Coronary artery (tissue), 2 donors: ENCODE measurements around the gene COBL.

Experiments used
- DNase-seq: peaks from one replicate; pipeline ENCODE4 v3.0.0-alpha.2; 2017; ENCODE audit warnings: low spot score
- H3K27ac ChIP-seq, 2 donors: fragments of 200-600 bp; sonication (generic); one replicate each; pipeline ENCODE4 v1.5.1; 2016 to 2019
- H3K4me3 ChIP-seq: fragments of 200-600 bp; sonication (generic); 2 replicates; pipeline ENCODE4 v1.5.1; 2016; ENCODE audit warnings: mild to moderate bottlenecking, moderate library complexity
- CTCF ChIP-seq: fragments of 200-600 bp; sonication (generic); IDR thresholded peaks from one replicate; pipeline ENCODE4 v1.5.1; 2019; ENCODE audit warnings: antibody characterized with exemption

COBL gene

GRCh38 chr7:51069411-51070083 is 247.1 kb downstream of the COBL start:
- no peak for DNase-seq
- H3K27ac ChIP-seq = no peak overlapping the region
- no peak overlapping the region for H3K4me3 ChIP-seq
- no peak for TF ChIP-seq CTCF

GRCh38 chr7:51068401-51068800 is 248.2 kb downstream of the COBL start:
- no peak overlapping the region for H3K4me3 ChIP-seq
- no peak for DNase-seq
- no peak for TF ChIP-seq CTCF
- no peak overlapping the region for H3K27ac ChIP-seq

- Histone ChIP-seq H3K4me3 (no peak overlapping the region), H3K27ac (no peak overlapping the region)
- no peak for DNase-seq
- peak; percentile 76 for TF ChIP-seq CTCF
Measured at GRCh38 chr7:51067757-51068156, 248.9 kb downstream of the COBL start.

GRCh38 chr7:51067258-51067657 is 249.4 kb downstream of the COBL start:
- DNase-seq = no peak
- H3K4me3 ChIP-seq = no peak overlapping the region
- H3K27ac ChIP-seq = no peak overlapping the region
- no peak for TF ChIP-seq CTCF

- H3K4me3 ChIP-seq = no peak overlapping the region
- no peak overlapping the region for H3K27ac ChIP-seq
- DNase-seq = no peak
- TF ChIP-seq CTCF = no peak
Measured at GRCh38 chr7:51066405-51066882, 250.2 kb downstream of the COBL start.

- TF ChIP-seq CTCF = no peak
- Histone ChIP-seq H3K4me3 (no peak overlapping the region), H3K27ac (no peak overlapping the region)
- DNase-seq = no peak
Measured at GRCh38 chr7:51065766-51066165, 250.8 kb downstream of the COBL start.

DNA sequence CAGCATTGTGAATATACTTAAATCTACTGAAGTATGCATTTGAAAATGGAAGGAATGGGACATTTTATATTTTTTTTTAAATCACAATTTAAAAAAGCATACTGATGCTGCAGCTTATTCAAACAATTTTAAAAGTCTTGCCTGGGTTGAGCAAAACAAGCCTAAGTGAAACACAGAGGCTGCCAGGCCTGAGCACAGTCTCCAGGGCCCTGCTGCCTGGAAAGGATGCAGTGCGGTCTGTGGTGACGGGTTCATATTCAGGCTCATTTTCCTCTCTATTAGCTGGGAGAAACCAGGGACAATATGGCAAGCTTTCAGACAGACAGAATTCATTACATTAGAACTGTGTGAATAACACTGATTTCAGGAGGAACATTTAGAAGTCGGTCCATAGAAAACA is 251.9 kb downstream of the COBL start:
- H3K4me3 ChIP-seq = no peak overlapping the region
- TF ChIP-seq CTCF = no peak

More for the DNA sequence above, 251.9 kb downstream of the COBL start:
- DNase-seq = no peak
- H3K27ac ChIP-seq = no peak overlapping the region
